HG02623 (cell line): Measurements from ENCODE around the gene GOSR1.
"Not testable (repeated sequence)": the region's sequence is repeated elsewhere in the genome, so short reads cannot be mapped to it uniquely, and the experiment has no call there.

Experiments
- ATAC-seq: cut with Tn5 transposase; IDR thresholded peaks from one replicate; pipeline ENCODE4 v1.9.1; 2021; ENCODE audit warnings: moderate library complexity; ENCODE audit not compliant: unreplicated experiment

The GOSR1 gene

DNA sequence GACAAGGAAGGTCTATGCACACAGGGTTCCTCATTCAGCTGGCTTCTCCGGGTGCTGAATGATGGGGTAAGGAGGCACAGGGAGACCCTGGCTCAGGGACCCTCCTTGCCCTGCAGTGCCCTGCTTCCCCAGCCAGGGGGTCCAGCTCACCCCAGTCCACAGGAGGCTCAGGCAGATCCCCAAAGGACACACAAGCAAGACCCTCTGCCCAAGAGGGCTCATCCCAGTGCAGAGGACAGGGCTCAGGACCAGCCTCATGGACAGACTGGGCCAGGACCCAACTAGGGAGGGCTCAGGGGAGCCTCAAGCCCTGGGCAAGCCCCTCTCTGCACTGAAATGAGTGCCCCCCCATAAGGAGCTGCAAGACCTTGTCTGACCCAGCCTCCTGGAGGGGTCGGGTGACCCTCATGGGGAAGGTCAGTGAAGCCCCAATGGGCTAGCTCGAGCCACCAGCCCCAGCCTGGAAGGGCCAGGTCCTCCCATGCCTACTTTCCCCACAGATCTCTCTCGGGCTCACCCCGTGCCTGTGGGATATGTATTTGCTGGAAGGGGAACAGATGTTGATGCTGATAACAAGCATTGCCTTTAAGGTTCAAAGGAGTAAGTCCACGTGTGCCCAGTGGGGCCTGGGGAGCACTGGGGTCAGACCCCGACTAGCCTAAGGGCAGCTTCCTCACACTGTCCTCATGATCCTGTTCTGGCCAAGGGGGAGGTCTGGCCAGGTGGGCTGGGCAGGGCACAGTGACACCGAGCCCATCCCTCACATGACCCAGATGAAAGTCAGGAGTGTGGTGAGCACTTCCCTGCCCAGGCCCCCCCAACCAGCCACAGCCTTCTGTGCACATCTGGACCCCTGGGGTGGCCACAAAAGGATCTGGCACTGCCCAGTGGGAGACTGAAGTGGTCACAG is 83.2 kb downstream of the GOSR1 start:
- ATAC-seq = not testable (repeated sequence)

DNA sequence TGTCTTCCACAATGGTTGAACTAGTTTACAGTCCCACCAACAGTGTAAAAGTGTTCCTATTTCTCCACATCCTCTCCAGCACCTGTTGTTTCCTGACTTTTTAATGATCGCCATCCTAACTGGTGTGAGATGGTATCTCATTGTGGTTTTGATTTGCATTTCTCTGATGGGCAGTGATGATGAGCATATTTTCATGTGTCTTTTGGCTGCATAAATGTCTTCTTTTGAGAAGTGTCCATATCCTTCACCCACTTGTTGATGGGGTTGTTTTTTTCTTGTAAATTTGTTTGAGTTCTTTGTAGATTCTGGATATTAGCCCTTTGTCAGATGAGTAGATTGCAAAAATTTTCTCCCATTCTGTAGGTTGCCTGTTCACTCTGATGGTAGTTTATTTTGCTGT is 84.6 kb downstream of the GOSR1 start:
- not testable (repeated sequence) for ATAC-seq

DNA sequence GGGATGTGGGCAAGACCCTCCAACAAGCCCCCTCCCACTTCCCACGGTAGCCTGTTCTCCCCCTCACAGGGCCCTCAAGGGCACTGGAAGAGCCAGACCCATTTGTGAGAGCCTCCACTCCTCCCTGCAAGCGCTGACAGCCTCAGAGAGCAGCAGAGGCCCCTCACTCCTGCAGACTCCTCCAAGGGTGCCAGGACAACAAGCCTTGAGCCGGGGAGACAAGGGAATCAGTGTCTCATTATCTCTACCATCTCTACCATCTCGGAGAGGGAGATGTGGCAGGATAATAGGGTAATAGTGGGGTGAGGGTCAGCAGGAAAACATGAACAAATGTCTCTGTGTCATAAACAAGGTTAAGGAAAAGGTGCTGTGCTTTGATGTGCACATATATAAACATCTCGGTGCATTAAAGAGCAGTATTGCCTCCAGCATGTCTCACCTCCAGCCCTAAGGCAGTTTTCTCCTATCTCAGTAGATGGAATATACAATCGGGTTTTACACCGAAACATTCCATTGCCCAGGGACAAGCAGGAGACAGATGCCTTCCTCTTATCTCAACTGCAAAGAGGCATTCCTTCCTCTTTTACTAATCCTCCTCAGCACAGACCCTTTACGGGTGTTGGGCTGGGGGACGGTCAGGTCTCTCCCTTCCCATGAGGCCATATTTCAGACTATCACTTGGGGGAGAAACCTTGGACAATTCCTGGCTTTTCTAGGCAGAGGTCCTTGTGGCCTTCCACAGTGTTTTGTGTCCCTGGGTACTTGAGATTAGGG is 86.1 kb downstream of the GOSR1 start:
- ATAC-seq = not testable (repeated sequence)

DNA sequence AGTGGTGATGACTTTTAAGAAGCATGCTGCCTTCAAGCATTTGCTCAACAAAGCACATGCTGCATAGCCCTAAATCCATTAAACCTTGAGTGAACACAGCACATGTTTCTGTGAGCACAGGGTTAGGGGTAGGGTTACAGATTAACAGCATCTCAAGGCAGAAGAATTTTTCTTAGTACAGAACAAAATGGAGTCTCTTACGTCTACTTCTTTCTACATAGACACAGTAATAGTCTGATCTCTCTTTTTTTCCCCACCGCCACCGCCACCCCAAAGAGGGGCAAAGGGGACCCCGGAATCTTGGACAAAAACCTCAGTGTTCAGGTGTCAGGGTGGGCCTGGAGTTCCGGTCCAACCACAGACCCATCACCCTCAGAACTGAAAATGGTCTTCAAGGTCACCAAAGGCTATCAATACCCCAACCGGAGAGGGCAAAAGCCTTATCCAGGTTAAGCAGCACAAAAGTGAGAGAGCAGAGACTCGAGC is 86.7 kb downstream of the GOSR1 start:
- ATAC-seq = not testable (repeated sequence)

DNA sequence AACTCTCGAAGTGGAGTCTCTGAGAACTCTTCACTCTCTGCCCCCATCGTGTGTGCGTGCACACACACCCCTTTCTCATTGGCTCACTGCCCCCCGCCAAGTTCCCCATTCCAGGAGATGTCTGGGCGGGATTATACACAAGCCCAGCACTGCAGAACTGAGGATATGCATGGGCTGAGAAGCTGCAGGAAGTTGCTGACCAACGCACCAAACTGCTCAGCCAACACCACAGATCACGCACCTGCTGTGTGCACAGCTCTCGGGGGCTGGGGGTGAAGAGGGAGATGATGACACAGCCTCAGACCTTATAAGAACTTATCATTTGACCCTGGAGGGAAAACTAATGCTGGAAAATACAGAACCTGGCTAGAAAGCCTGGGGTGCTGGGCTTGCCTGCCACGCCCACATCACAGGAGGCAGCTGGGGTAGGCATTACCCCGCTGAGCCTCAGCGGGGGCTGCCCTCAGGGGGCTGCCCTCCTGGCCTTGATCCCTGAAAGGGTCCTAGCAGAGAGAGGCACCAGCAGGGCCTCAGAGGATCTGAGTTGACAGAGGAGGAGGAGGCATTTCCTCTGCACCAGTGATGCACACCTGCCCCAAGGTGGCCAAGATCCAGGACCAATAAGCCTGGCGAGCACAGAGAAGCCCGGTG is 87.3 kb downstream of the GOSR1 start:
- ATAC-seq = not testable (repeated sequence)

DNA sequence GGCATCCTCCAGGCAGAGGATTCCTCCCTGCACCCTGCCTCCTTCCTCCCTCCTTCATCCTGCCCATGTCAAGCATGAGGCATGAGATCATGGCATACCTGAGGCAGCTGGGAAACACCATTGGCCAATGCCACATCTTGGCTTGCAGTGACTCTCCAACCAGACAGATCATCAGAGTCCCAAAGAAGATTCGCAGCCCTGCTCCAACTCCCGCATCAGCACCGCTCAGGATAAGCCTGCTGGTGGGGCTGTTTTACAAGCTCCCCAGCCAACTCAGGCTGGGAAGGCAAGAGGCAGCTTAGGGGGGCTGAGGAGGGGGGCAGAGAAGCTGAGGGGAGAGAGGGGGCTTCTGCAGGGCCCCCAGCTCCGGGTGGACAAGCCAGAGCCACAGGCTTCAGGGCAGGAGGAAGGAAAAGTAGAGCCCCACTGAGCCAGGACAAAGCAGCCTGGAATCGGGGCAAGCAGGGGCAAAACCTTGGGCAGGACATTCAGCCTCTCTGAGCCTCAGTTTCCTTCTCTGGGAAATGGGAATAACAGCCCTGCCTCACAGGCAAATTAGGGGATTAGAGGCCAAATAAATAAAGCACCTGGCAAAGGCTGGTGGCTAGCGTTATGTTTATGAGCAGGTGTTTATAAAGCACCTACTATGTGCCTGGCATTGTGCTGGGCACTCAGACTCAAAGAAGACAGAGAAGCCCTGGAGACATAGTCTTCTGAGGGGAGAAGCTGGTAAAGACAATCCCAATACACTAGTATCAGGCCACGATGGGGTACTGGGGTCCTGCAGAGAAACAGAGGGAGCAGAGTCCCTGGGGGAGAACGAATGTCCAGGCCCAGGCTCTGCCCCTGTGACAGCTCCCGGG is 88.1 kb downstream of the GOSR1 start:
- no peak for ATAC-seq

DNA sequence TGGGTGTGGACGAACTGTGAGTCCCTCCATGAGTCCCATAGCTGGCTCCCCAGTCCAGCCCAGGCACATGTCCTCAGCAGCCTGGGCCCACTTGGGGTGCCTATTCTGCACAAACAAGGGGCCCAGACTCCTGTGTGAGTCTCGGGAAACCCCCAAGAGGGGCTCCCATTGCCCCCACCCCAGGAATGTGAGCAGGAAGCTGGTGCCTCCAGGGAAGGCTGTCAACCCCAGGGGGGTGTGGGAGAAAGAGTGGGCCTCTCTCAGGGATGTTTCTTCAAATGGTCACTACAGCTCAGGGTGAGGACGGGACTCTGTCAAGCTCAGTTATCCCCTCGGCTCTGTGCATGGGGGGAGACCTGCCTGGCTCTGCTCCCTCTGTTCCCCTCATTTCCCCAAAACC is 88.9 kb downstream of the GOSR1 start:
- not testable (repeated sequence) for ATAC-seq

DNA sequence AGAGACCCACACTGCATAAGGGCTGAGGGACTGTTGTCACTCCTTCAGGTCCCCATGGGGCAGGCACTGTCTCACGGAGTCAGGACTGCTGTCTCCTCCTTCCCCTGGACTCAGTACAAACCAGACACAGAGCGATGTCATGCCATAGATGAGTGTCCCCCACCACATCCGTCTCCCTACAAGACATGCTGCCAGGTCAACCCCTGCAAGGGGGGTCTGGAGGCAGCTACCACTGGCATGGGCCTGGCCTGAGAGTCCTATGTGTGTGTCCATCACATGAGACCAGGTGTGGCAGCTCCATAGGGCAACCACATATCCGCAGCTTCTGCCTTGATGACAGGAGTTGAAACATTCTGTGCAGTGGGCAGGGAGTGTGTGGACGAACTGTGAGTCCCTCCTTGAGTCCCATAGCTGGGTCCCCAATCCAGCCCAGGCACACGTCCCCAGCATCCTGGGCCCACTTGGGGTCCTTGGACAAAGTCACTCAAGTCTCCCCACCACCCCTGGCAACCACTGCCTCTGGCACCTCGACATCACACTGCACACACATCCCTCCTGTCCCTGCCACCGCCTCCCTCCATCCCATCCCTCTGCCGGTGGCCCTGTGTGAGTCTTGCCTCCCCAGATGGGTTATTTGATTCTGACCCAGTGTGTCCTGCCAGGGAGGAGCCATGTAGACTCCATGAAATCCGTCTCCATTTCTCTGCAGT is 89.5 kb downstream of the GOSR1 start:
- ATAC-seq = not testable (repeated sequence)

DNA sequence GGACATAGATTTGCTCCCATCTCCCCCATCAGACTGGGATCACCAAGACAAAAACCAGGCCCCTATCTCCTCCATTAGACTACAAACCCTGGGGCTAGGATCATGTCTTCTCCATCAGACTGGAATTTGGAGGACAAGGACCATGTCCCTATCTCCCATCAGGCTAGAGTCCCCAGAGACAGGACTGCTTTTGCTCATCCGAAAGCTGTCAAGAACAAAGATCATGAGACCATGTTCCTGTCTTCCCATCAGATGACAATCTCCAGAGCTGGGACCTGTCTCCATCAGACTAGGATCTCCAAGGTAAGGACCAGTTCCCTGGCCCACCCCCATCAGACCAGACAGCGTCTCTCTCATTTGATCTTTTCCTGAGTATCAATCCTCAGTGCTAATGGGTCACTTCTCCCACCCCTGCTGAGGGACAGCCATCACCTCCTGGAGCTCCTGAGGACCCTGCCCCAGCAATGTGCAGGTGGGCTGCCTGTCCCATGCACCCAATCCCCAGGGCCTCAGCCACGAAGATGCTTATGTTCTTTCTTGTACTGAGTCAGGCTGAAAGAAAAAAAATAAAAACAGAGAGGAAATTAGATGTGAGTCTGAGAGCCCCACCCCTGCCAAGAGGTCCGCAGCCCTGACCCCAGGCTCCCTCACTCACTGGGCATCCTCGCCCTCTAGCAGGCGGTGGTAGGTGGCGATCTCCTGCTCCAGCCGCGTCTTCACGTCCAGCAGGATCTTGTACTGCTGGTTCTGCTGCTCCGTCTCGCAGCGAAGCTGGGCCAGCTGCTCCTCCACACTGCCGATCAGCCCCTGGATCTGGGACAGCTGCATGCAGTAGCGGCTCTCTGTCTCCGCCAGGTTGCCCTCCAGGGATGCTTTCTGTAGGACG is 90.3 kb downstream of the GOSR1 start:
- ATAC-seq = no peak

DNA sequence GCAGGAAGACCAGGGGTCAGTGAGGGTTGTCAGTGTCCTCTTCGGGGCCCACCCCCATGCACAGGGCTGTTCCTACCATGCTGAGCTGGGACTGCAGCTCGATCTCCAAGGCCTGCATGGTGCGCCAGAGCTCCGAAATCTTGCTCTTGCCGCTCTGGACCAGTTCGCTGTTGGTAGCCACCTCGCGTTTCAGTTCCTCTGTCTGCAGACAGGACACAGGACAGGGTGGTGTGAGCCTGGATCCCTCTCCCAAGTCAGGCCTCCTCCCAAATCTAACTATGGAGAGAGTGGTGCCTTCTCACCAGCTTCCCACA is 90.9 kb downstream of the GOSR1 start:
- no peak for ATAC-seq

DNA sequence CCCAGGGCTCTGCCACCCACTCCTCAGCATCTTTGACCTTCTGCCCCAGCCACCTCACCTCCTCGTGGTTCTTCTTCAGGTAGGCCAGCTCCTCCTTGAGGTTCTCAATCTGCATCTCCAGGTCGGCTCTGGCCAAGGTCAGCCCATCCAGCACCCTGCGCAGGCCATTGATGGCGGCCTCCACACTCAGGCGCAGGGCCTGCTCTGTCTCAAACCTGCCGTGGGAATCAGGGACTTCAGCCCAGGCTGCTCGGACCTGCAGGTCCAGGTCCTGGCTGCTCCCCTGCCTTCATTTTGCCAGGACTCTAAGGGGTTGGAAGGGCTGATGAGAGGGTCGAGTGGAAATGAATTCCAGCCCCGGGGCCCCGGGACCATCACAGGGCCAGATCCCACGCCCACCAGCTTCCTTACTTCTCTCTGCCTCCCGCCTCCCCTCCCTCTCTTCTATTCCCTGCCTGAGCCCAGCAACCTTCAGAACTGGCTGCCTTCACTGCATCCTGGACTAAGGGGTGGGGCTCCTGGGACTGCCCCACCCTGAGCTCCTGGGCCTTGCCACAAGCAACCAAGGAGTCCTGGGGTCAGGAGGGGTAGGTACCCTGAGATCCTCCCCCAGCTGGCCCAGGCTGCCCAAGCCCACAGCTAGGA is 92.4 kb downstream of the GOSR1 start:
- ATAC-seq = not testable (repeated sequence)

DNA sequence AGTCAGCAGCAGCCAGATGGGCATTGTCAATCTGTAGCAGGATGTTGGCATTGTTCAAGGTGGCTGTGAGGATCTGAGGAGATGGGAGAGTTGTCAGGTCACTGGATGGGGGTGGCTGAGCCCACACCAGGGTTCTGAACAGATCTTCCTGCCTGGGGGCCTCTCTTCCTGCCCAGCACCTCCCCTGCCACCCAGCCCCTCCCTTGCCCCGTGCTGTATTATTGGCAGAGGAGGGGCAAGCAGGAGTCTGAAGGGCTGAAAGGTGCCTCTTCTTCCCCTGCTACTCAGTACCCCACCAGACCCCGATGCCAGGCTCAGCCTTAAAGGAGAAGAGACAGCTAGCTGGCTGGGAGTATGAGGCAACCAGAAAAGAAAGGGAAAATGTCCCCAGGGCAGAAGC is 93.0 kb downstream of the GOSR1 start:
- no peak for ATAC-seq

DNA sequence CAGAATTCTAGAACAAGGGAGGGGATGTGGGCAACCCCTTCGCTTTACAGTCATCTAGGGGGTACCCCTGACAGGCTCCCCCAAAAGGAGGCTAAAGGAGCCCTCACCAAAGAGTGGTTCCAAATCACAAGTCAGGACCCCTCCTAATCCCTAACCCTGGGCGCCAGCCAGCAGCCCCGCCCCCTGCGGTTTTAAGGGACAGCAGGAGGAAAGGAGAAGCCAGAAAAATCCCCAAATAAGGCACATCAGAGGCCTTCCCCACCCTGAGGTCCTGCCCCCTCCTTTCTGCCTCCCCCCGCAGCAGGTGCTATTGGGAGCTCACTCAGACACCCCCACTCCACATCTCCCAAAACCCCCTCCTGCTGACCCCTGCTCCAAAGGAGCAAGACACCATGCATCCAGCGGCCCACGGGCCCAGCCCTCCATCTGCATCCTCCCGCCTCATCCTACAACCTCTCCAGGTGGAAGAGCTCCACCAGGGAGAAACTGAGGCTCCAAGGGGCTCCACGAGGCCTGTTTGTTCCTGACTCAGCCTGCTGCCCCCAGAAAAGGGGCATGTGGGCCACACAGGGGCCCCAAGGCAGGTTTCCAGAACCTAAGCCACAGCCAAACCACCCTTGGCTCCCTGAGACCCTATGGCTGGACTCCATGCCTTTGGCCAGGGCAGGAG is 93.5 kb downstream of the GOSR1 start:
- ATAC-seq = no peak

DNA sequence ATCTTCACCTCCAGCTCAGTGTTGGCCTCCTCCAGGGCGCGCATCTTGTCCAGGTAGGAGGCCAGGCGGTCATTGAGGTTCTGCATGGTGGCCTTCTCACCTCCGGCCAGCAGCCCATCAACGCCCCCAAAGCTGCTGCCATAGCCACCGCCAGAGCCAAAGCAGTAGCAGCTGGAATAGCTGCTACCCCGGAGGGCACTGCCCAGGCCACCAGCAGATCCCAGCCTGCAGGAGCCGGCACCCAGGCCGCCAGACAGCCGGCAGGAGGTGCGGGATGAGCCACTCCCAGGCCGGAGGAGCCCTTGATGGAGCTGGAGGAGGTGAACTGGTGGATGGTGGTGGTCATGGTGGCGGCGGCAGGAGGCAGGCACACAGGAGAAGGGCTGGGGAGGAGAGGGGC is 94.2 kb downstream of the GOSR1 start:
- not testable (repeated sequence) for ATAC-seq

DNA sequence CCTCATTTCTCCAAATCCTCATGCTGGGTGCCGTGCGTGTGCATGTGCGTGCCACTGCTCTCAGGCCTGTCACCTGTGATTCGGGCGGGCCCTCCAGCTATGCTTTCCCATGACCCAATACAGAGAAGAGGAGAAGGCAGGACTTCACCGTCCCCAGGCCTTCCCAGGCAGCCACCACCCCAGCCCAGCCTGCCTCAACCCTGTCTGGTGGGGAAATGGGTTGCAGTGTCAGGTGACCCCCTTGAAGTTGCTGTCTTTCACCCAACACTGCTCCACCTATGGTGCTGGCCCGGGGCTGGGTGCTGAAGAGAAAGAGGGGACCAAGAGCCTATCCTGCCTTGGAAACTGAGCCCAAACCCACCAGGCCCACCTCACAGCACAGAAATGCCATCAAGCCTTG is 94.7 kb downstream of the GOSR1 start:
- ATAC-seq = no peak

DNA sequence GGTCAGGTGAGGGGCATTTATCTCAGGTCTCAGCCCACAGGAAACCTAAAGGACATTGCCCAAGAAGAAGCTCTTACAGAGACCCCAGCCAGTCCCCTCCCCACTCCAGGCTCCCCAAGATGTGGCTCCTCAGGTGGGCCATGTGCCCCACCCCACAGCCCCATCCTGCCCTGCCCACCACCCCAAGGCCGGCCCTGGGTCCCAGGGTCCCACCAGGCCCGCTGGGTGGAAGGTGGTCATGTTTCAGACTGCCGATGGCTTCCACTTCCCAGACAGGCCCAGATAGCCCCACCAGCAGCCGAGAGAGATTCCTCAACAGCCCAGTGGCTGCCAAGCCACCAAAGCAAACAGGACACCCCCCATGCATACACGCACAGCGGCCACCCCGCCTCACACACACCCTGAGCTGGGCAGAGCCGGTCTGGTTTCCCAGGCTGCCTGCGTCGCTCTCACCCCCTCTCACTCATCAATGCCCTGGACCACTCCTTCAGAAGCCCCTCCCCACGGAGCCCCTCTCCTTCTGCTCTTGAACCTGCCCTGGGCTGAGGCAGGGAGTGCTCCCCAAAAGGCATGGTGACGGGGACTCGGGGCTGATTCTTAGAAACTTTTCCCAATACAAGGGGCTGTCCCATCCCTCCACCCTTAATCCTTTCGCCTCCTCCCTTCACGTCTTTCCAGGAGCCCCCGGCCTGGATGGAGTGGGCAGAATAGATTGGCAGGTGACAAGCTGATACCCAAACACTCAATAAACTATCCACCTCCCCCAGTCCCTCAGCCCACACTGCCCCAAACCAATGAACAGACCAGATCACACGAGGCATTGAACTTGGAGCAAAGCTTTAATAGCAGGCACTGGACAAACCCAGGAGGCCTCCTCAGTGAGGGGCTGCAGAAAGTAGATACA is 95.7 kb downstream of the GOSR1 start:
- ATAC-seq = not testable (repeated sequence)
